Testis (tissue), 2 donors: ENCODE measurements around the gene RUNX3.

Experiments
- CTCF ChIP-seq, 3 experiments: fragments of 450-650 bp in 2 of 3; fragments of 200-600 bp in 1 of 3; sonication (generic) in 1 of 3; IDR thresholded peaks; one replicate each; pipeline ENCODE4 v1.5.1; 2016 to 2019; ENCODE audit warnings: antibody characterized with exemption in 3 of 3, mild to moderate bottlenecking in 2 of 3, moderate library complexity in 1 of 3
- POLR2A ChIP-seq: fragments of 450-650 bp; IDR thresholded peaks from one replicate; pipeline ENCODE4 v1.6.1; 2017; ENCODE audit warnings: antibody characterized with exemption, mild to moderate bottlenecking, moderate library complexity

- TF ChIP-seq CTCF (IDR thresholded peaks at IDR 0.05): no peak
- no peak for TF ChIP-seq POLR2A
Measured at GRCh38 chr1:24969596-24970398, 39.7 kb upstream of the RUNX3 start.
